GM13977 (cell line): ENCODE results near the gene DNAJB7.

Source experiments
- DNase-seq: peaks from one replicate; pipeline ENCODE4 v3.0.0; 2012; ENCODE audit warnings: low spot score
- in situ Hi-C: fragments of 300-500 bp; cut with MboI; formaldehyde crosslinking; loops from one replicate; pipeline ENCODE4 v1.12.0; 2022; ENCODE audit warnings: low sequenced_read_pairs, low pct_unique_long_range_greater_than_20kb, mixed read lengths, inconsistent platforms; ENCODE audit not compliant: unreplicated experiment
- TF ChIP-seq, protein P1 (sequence below): IDR thresholded peaks from 2 replicates; pipeline ENCODE4 v1.5.1; 2012; ENCODE audit warnings: mild to moderate bottlenecking, control low read depth; ENCODE audit not compliant: insufficient read depth; ENCODE audit errors: extremely low read depth, missing control alignments

The DNAJB7 gene

GRCh38 chr22:40862013-40862412 is at the start of gene DNAJB7:
DNAJB7 (minus strand) TSS chr22:40862113; CDS start chr22:40861994, 119 bp downstream.
- in situ Hi-C loops = no loop called here
- no peak for DNase-seq
- TF ChIP-seq, protein P1, sequence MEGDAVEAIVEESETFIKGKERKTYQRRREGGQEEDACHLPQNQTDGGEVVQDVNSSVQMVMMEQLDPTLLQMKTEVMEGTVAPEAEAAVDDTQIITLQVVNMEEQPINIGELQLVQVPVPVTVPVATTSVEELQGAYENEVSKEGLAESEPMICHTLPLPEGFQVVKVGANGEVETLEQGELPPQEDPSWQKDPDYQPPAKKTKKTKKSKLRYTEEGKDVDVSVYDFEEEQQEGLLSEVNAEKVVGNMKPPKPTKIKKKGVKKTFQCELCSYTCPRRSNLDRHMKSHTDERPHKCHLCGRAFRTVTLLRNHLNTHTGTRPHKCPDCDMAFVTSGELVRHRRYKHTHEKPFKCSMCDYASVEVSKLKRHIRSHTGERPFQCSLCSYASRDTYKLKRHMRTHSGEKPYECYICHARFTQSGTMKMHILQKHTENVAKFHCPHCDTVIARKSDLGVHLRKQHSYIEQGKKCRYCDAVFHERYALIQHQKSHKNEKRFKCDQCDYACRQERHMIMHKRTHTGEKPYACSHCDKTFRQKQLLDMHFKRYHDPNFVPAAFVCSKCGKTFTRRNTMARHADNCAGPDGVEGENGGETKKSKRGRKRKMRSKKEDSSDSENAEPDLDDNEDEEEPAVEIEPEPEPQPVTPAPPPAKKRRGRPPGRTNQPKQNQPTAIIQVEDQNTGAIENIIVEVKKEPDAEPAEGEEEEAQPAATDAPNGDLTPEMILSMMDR = no peak

DNA sequence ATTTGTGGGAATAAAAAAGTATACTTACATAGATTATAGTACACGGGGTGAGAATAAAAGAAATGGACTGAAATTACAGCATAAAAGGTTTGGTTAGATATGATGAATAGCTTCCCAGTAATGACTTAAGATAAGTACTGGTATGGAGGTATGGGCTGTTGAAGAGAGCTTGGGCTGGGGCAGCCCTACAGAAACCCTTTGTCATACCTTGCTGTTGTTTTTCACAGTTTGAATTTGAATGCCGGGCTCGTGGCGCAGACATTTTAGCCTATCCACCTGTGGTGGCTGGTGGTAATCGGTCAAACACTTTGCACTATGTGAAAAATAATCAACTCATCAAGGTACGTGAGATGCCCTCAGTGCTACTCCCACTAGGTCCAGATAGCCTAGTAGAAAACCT is 47.0 kb upstream of the DNAJB7 start:
- in situ Hi-C loops = no loop called here
- DNase-seq = no peak
- TF ChIP-seq, protein P1 = no peak

- TF ChIP-seq, protein P1 = no peak
- in situ Hi-C loops = no loop called here
- no peak for DNase-seq
These were observed 42.2 kb upstream of the DNAJB7 start for GRCh38 chr22:40904101-40904500.

DNA sequence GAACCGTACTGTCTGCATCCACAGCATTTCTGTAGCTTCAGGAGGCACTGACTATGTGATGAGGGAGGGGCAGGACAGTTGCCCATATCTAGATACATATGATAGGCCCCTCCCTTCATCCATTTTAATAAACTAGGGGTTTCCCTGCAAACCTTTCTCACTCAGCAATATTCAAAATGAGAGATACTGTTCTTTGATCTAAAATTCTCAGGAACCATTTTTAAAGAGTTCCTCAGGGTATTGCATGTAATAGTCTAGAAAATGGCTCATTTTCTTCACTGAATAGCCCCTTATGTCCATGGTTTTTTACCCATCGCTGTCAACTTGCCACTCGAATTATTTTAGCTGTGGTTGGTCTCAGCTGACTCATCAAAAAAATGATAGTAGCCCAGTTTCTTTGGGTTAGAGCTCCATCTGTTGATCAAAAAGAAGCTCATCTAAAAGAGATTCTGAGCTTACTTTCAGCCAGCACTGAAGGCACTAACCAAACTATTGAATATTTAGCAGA is 37.0 kb upstream of the DNAJB7 start:
- in situ Hi-C loops = no loop called here
- DNase-seq = peak; percentile 60
- TF ChIP-seq, protein P1 = peak; percentile 53

- no peak for DNase-seq
- in situ Hi-C loops = no loop called here
- TF ChIP-seq, protein P1 = no peak
These were observed 32.5 kb upstream of the DNAJB7 start for GRCh38 chr22:40894417-40894816.

- DNase-seq = no peak
- in situ Hi-C loops = no loop called here
- TF ChIP-seq, protein P1 = no peak
These were observed 29.0 kb upstream of the DNAJB7 start for GRCh38 chr22:40890881-40891280.

DNA sequence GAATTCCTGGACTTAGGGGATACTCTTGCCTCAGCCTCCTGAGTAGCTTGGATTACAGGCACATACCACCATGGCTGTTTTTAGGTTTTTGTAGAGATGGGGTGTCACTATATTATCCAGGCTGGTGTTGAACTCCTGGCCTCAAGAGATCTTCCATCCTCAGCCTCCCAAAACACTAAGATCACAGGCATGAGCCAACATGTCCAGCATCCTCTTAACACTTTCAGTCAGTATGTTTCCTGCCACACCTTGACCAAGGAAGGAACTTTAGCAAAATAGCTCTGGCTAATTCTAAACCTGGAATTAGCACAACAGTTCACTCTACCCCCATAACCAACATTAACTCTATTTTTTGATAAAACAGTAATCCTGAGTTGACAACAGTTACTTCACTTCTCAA is 27.2 kb upstream of the DNAJB7 start:
- DNase-seq = no peak
- in situ Hi-C loops = no loop called here
- TF ChIP-seq, protein P1 = no peak
